Measurements from ENCODE around the gene COL6A5. TPM values are rescaled to one million over a fixed set of nuclear protein-coding genes. Genes with fewer than 3 reads are reported as not detected.

The COL6A5 gene
- total and polyA plus RNA-seq, 4 donors = 0.01 to 0.09 TPM; not detected in 2

DNA sequence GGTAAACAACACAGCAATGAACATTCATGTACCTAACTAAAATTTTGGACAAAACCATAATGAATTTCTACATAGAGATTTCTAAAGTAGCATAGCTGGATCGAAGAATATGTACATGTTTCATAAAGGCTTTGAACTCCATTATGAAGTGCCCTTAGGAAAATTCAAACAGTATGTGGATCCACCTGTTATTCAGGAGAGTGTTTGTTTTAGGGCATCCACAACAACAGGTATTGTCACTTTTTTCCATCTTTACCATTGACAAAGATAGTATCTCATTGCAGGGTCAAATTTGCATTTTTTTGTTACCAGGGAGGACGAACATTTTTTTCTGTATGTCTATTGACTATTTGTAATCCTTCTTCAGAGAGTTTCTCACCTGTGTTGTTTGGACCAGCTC is 75.0 kb downstream of the COL6A5 start:
- H3K9ac ChIP-seq (ENCODE audit: low read depth in 1 of 2, low read length in 2 of 2) = no peak overlapping the region
- peaks cover 0 to 3% (median under 1%) of the 10 kb centered on the region in 4 donors for H3K27me3 ChIP-seq (ENCODE audit: control insufficient read depth in 4 of 4, insufficient read depth in 4 of 4, low read length in 3 of 4)
- no peaks in the 10 kb centered on the region for H3K9me3 ChIP-seq (ENCODE audit: control insufficient read depth in 4 of 4, low read length in 3 of 4)
- H3K4me3 ChIP-seq (ENCODE audit: low read depth in 1 of 3, low read length in 3 of 3) = no peak overlapping the region
- TF ChIP-seq JUND (IDR thresholded peaks at IDR 0.05) = no peak
- no peak for TF ChIP-seq FOXA1 (IDR thresholded peaks at IDR 0.05)
- no peak for TF ChIP-seq HNF4G (IDR thresholded peaks at IDR 0.05)
- TF ChIP-seq, protein P1, sequence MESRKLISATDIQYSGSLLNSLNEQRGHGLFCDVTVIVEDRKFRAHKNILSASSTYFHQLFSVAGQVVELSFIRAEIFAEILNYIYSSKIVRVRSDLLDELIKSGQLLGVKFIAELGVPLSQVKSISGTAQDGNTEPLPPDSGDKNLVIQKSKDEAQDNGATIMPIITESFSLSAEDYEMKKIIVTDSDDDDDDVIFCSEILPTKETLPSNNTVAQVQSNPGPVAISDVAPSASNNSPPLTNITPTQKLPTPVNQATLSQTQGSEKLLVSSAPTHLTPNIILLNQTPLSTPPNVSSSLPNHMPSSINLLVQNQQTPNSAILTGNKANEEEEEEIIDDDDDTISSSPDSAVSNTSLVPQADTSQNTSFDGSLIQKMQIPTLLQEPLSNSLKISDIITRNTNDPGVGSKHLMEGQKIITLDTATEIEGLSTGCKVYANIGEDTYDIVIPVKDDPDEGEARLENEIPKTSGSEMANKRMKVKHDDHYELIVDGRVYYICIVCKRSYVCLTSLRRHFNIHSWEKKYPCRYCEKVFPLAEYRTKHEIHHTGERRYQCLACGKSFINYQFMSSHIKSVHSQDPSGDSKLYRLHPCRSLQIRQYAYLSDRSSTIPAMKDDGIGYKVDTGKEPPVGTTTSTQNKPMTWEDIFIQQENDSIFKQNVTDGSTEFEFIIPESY (IDR thresholded peaks at IDR 0.05) = no peak
- TF ChIP-seq FOXA2 (IDR thresholded peaks at IDR 0.05) = no peak
- TF ChIP-seq TAF1 (conservative IDR thresholded peaks at IDR 0.05) = no peak
- no peak for TF ChIP-seq YY1 (IDR thresholded peaks at IDR 0.05)
- TF ChIP-seq GABPA (IDR thresholded peaks at IDR 0.05 in 1 of 2, conservative IDR thresholded peaks at IDR 0.05 in 1 of 2) = no peak
- no peak for TF ChIP-seq EGR1 (IDR thresholded peaks at IDR 0.05; ENCODE audit: low read depth in 2 of 2)
- no peak for TF ChIP-seq RXRA (IDR thresholded peaks at IDR 0.05)
- no peak for TF ChIP-seq NR2F2 (IDR thresholded peaks at IDR 0.05)
- H3K27ac ChIP-seq (ENCODE audit: low read depth in 1 of 2, low read length in 2 of 2) = no peak overlapping the region
- H3K36me3 ChIP-seq (ENCODE audit: control insufficient read depth in 4 of 4, insufficient read depth in 3 of 4, low read depth in 1 of 4, low read length in 3 of 4) = no peaks in the 10 kb centered on the region
- no peak for DNase-seq (ENCODE audit: low spot score)
- H3K4me1 ChIP-seq (ENCODE audit: control insufficient read depth in 4 of 4, insufficient read depth in 4 of 4, low read length in 3 of 4) = no peaks in the 10 kb centered on the region
- WGBS = 71% methylated on average over 2 of the region's 2 CpGs

DNA sequence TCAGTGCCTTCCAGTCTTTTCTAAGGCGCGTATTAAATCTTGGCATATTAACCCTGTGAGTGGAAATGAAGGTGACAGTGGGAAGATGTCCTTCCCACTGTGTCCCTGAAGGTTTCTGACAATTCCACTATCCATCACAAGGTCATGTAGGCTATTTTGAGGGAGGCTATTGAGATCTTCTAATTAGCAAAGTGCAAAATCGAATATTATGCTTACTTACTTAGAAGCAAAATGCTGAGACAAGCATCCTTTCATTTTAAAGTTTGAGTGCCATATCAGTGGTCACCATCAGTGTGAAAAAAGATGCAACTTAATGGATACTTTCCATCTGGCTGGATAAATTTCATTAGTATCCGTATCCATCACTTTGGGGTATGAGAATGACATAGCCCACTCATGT is 77.6 kb downstream of the COL6A5 start:
- WGBS = 84% methylated on average over 4 of the region's 4 CpGs
- no peak for DNase-seq (ENCODE audit: low spot score)

More for the DNA sequence above, 77.6 kb downstream of the COL6A5 start:
- Histone ChIP-seq H3K27ac (ENCODE audit: low read depth in 1 of 2, low read length in 2 of 2) (no peak overlapping the region), H3K4me3 (ENCODE audit: low read depth in 1 of 3, low read length in 3 of 3) (no peak overlapping the region), H3K36me3 (ENCODE audit: control insufficient read depth in 4 of 4, insufficient read depth in 3 of 4, low read depth in 1 of 4, low read length in 3 of 4) (no peaks in the 10 kb centered on the region), H3K27me3 (ENCODE audit: control insufficient read depth in 4 of 4, insufficient read depth in 4 of 4, low read length in 3 of 4) (peaks cover 0 to 3% (median under 1%) of the 10 kb centered on the region in 4 donors), H3K4me1 (ENCODE audit: control insufficient read depth in 4 of 4, insufficient read depth in 4 of 4, low read length in 3 of 4) (no peaks in the 10 kb centered on the region), H3K9me3 (ENCODE audit: control insufficient read depth in 4 of 4, low read length in 3 of 4) (no peaks in the 10 kb centered on the region), H3K9ac (ENCODE audit: low read depth in 1 of 2, low read length in 2 of 2) (no peak overlapping the region)
- no peak for TF ChIP-seq HNF4A (conservative IDR thresholded peaks at IDR 0.05)
- no peak for TF ChIP-seq EGR1 (IDR thresholded peaks at IDR 0.05; ENCODE audit: low read depth in 2 of 2)
- TF ChIP-seq FOXA1 (IDR thresholded peaks at IDR 0.05) = no peak
- TF ChIP-seq, protein P1 (IDR thresholded peaks at IDR 0.05) = no peak
- no peak for TF ChIP-seq NR2F2 (IDR thresholded peaks at IDR 0.05)
- TF ChIP-seq GABPA (IDR thresholded peaks at IDR 0.05 in 1 of 2, conservative IDR thresholded peaks at IDR 0.05 in 1 of 2) = no peak
- no peak for TF ChIP-seq REST (IDR thresholded peaks at IDR 0.05)
- TF ChIP-seq RXRA (IDR thresholded peaks at IDR 0.05) = no peak
- no peak for TF ChIP-seq FOXA2 (IDR thresholded peaks at IDR 0.05)
- TF ChIP-seq, protein P2, sequence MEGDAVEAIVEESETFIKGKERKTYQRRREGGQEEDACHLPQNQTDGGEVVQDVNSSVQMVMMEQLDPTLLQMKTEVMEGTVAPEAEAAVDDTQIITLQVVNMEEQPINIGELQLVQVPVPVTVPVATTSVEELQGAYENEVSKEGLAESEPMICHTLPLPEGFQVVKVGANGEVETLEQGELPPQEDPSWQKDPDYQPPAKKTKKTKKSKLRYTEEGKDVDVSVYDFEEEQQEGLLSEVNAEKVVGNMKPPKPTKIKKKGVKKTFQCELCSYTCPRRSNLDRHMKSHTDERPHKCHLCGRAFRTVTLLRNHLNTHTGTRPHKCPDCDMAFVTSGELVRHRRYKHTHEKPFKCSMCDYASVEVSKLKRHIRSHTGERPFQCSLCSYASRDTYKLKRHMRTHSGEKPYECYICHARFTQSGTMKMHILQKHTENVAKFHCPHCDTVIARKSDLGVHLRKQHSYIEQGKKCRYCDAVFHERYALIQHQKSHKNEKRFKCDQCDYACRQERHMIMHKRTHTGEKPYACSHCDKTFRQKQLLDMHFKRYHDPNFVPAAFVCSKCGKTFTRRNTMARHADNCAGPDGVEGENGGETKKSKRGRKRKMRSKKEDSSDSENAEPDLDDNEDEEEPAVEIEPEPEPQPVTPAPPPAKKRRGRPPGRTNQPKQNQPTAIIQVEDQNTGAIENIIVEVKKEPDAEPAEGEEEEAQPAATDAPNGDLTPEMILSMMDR (IDR thresholded peaks at IDR 0.05; ENCODE audit: low read depth, low read length, missing input control) = no peak
- no peak for TF ChIP-seq JUND (IDR thresholded peaks at IDR 0.05)
- no peak for TF ChIP-seq YY1 (IDR thresholded peaks at IDR 0.05)
